Measurements from ENCODE around the gene COMT. TPM values are rescaled to one million over a fixed set of nuclear protein-coding genes. Genes with fewer than 3 reads are reported as not detected.

COMT gene
- total RNA-seq, 2 donors from 2014 or later, result 26.6 to 27.8 TPM

- Histone ChIP-seq H3K9me3 (ENCODE audit: control insufficient read depth, low read length) (no peaks in the 10 kb centered on the region), H3K9ac (ENCODE audit: extremely low read depth, low read length, poor library complexity, severe bottlenecking) (no peak overlapping the region), H3K36me3 (ENCODE audit: control insufficient read depth, insufficient read depth, low read length) (no peaks in the 10 kb centered on the region), H3K4me3 (ENCODE audit: low read length) (no peak overlapping the region), H3K27me3 (ENCODE audit: control insufficient read depth, insufficient read depth, low read length, poor library complexity, severe bottlenecking) (no peaks in the 10 kb centered on the region), H3K27ac (ENCODE audit: low read depth, low read length) (no peak overlapping the region), H3K4me1 (ENCODE audit: control insufficient read depth, insufficient read depth, low read length) (no peaks in the 10 kb centered on the region)
- Mint-ChIP-seq H3K4me3 (no peak overlapping the region), H3K4me1 (no peaks in the 10 kb centered on the region), H3K9me3 (no peaks in the 10 kb centered on the region), H3K27me3 (ENCODE audit: insufficient read depth) (peaks cover 1% of the 10 kb centered on the region), H3K27ac (no peak overlapping the region), H3K36me3 (ENCODE audit: low read depth) (no peaks in the 10 kb centered on the region)
- no peak for DNase-seq
- no peak for TF ChIP-seq CTCF (conservative IDR thresholded peaks at IDR 0.05)
- WGBS, 2 experiments (ENCODE audit: insufficient coverage in 1 of 2, insufficient read length in 1 of 2), result 91 to 100% methylated on average over 3 to 7 of the region's 7 CpGs
Observed at GRCh38 chr22:19992481-19992911, 50.9 kb downstream of the COMT start.

- no peak overlapping the region for H3K4me3 Mint-ChIP-seq
- H3K9ac ChIP-seq (ENCODE audit: extremely low read depth, low read length, poor library complexity, severe bottlenecking), result no peak overlapping the region
- no peak overlapping the region for H3K27ac Mint-ChIP-seq
- TF ChIP-seq CTCF (conservative IDR thresholded peaks at IDR 0.05), result no peak
- H3K36me3 ChIP-seq (ENCODE audit: control insufficient read depth, insufficient read depth, low read length), result no peaks in the 10 kb centered on the region
- no peaks in the 10 kb centered on the region for H3K4me1 Mint-ChIP-seq
- H3K27me3 ChIP-seq (ENCODE audit: control insufficient read depth, insufficient read depth, low read length, poor library complexity, severe bottlenecking), result no peaks in the 10 kb centered on the region
- H3K27me3 Mint-ChIP-seq (ENCODE audit: insufficient read depth), result peaks cover 1% of the 10 kb centered on the region
- no peaks in the 10 kb centered on the region for H3K9me3 ChIP-seq (ENCODE audit: control insufficient read depth, low read length)
- H3K4me3 ChIP-seq (ENCODE audit: low read length), result no peak overlapping the region
- no peaks in the 10 kb centered on the region for H3K36me3 Mint-ChIP-seq (ENCODE audit: low read depth)
- H3K27ac ChIP-seq (ENCODE audit: low read depth, low read length), result no peak overlapping the region
- no peak for DNase-seq
- WGBS, 2 experiments (ENCODE audit: insufficient coverage in 1 of 2, insufficient read length in 1 of 2), result 80 to 91% methylated on average over 1 to 6 of the region's 6 CpGs
- H3K4me1 ChIP-seq (ENCODE audit: control insufficient read depth, insufficient read depth, low read length), result no peaks in the 10 kb centered on the region
- H3K9me3 Mint-ChIP-seq, result no peaks in the 10 kb centered on the region
Observed at GRCh38 chr22:19992921-19993355, 51.4 kb downstream of the COMT start.

GRCh38 chr22:19993926-19994325 is 52.4 kb downstream of the COMT start:
- no peak overlapping the region for H3K4me3 Mint-ChIP-seq
- no peaks in the 10 kb centered on the region for H3K9me3 Mint-ChIP-seq
- TF ChIP-seq CTCF (conservative IDR thresholded peaks at IDR 0.05), result no peak
- Histone ChIP-seq H3K27me3 (ENCODE audit: control insufficient read depth, insufficient read depth, low read length, poor library complexity, severe bottlenecking) (no peaks in the 10 kb centered on the region), H3K36me3 (ENCODE audit: control insufficient read depth, insufficient read depth, low read length) (no peaks in the 10 kb centered on the region), H3K27ac (ENCODE audit: low read depth, low read length) (no peak overlapping the region), H3K9ac (ENCODE audit: extremely low read depth, low read length, poor library complexity, severe bottlenecking) (no peak overlapping the region), H3K4me1 (ENCODE audit: control insufficient read depth, insufficient read depth, low read length) (no peaks in the 10 kb centered on the region), H3K9me3 (ENCODE audit: control insufficient read depth, low read length) (no peaks in the 10 kb centered on the region), H3K4me3 (ENCODE audit: low read length) (no peak overlapping the region)
- no peaks in the 10 kb centered on the region for H3K36me3 Mint-ChIP-seq (ENCODE audit: low read depth)
- H3K27me3 Mint-ChIP-seq (ENCODE audit: insufficient read depth), result peaks cover 1% of the 10 kb centered on the region
- H3K27ac Mint-ChIP-seq, result no peak overlapping the region
- WGBS, 2 experiments (ENCODE audit: insufficient coverage in 1 of 2, insufficient read length in 1 of 2), result 89 to 93% methylated on average over 5 to 7 of the region's 7 CpGs
- DNase-seq, result no peak
- H3K4me1 Mint-ChIP-seq, result peaks cover 5% of the 10 kb centered on the region

Data from endodermal cell (in vitro differentiated cells).